SHP77 treated with DMSO at 0.1 percent for 48 hours (cell line): Measurements from ENCODE around the gene ABTB2.
A peak's percentile ranks its signal among the peaks of the same experiment; 100 is the strongest.

ENCODE experiments used
- DNase-seq: peaks from one replicate; lab custom pipeline; 2025; lab: John Stamatoyannopoulos, UW

Gene ABTB2

GRCh38 chr11:34341931-34342533 is 15.8 kb downstream of the ABTB2 start:
- no peak for DNase-seq

DNA sequence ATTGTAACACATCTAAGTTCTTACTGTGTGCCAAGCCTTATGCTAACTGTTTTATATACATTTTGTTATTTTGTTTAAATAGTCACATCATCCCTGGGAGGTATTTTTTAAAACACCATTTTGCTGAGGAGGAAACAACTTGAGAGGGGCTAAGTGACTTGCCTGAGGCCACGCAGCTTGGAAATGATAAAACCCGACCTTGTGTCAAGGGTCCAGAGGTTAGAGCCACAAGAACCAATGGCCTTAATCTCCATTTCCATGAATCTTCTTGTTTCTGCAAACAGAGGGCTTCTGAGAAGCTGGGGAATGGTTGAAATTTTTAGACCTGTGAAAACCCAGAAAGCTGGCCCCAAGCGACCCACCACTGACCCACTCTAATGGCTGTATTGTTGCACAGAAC is 16.7 kb downstream of the ABTB2 start:
- DNase-seq, result no peak

GRCh38 chr11:34340653-34341052 is 17.2 kb downstream of the ABTB2 start:
- DNase-seq, result no peak

DNA sequence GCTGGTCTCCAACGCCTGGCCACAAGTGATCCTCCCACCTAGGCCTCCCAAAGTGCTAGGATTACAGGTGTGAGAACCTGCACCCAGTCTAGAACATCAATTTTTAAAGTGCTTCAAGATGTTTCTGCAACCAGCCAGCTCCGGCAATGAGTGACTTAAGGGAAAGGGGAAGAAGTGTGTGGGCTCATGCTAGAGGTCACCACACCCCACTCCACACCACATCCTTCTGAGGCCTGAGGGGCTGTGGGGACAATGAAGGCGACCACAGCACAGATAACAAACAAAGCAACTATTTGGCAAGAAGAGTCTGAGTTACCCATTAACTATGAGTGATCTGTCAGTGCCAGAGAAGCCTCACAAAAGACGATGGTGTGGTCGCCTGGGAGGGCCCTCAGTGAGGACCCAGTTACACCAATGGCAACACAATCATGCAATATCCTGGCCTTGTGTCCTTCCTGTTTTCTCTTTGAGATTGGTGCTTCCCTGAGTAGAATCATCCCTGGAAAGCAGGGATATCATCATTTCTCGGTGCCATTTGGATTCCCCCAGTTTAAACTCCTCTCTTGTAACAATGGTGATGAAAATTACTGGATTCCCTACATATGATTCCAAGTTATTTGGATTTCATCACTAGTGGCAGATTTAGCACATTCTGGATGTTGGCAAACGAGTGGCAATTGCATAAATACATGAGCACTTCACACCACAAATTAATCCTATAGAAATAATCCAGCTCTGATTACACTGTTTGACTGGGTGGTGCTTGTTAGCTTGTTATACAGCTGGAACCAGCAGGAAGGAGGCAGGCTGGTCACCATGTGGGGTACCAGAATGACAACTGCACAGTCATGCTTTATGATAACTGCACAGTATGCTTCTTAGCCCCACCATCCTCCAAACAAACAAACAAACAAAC is 18.4 kb downstream of the ABTB2 start:
- no peak for DNase-seq

DNA sequence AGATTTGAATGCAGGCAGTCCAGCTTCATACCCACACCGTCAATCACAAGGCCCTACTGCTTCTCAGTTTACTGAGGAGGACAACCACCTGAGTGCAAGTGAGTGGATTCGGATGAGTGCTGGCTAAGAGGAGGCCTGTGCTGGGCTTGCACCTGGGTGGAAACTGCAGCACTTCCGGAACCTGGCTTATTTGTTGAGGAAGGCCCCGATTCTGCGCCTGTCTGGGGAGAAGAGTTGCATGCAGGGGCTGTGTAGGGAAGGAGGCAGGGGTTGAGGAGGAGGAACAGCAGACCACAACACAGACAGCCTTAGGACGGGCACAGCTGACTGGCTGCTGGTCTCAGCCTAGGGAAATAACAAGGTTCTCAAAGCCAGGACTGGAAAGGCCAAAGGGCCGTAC is 20.8 kb downstream of the ABTB2 start:
- no peak for DNase-seq

GRCh38 chr11:34335801-34336200 is 22.0 kb downstream of the ABTB2 start:
- DNase-seq, result no peak

DNA sequence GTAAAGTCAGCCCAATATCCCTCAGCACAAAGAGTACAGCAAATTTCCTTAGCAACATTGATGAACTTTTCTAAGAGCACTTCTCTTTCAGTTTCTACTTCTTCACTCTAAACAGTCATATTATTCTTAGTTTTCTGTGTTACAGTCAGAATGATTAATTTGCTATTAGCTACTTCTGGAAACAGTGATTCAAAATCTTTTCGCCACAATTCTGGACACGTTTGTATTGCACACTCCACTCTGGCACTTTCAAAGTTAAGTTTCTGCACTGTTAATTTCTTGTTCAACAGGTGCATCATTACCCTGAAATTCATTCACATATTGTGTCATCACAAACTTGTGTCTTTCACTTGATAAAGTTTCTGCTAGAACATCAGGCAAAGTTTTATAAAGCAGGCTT is 22.5 kb downstream of the ABTB2 start:
- no peak for DNase-seq

DNA sequence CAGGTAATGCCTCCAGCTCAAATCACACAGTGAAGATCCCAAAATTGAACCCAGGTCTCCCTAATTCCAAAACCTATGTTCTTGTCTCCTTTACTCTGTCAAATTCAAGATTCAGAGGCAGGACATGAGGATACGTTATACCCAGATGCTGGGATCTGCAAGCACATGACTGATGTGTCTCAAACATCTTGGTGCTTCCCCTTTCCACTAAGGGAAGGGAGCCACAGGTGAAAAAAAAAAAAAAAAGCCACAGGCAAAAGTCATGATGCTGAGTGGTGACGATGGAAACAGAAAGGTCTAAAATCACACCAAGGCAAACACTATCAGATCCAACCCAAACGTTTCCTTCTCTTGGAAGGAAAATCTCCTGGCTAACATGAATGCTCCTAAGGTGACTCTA is 24.0 kb downstream of the ABTB2 start:
- no peak for DNase-seq

GRCh38 chr11:34332524-34332923 is 25.3 kb downstream of the ABTB2 start:
- no peak for DNase-seq

- no peak for DNase-seq
Measured at GRCh38 chr11:34331736-34332135, 26.1 kb downstream of the ABTB2 start.

DNA sequence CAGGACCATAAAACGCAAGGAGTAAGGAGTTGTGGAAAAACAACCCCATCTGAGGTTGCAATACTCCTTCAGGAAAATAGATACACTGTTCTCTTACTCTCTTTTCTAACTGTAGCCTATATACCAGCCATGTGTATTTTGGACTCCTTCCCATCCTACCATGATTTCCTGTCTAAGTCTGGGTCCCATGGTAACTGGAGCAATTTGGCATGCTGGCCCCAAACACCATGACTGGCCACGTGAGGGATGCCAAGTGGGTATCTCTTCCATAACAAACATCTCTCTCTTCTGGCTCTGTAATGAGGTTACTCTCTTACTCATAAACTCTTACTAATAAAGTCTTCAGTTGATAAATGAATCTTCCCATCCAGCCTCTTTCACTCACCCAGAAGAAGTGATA is 26.5 kb downstream of the ABTB2 start:
- peak; percentile 28 for DNase-seq

DNA sequence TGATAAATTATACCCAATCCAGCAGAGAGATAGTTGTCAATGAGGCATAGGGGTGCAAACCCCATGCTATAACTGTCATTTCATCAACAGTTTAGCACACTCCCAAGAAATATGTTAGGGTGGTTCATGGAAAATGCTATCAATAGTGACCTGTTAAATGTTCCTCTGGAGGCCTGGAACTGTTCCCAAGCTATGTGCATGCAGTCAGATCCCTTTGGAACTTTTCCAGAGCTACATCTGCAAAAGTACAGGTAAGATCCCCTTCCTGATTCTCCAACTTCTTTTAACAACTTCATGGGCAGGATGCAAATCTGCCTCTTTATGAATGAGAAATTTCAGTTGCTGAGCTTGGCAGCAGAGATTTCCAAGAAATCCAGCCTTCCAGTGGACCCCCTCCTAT is 27.2 kb downstream of the ABTB2 start:
- no peak for DNase-seq

- DNase-seq, result no peak
Measured at GRCh38 chr11:34329876-34330275, 27.9 kb downstream of the ABTB2 start.

DNA sequence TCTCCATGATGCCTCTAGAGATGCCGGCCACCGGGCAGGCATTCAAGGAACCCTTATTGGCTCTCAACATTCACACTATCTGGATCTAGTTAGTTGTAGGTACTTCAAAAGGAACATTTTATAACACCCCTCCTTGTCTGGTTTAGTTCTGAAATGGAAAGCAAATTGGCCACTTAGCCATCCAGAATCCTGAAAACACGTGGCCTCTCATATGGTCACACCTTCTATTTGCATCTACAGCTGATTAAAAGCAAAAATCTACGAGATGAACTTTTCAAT is 29.2 kb downstream of the ABTB2 start:
- DNase-seq, result no peak

DNA sequence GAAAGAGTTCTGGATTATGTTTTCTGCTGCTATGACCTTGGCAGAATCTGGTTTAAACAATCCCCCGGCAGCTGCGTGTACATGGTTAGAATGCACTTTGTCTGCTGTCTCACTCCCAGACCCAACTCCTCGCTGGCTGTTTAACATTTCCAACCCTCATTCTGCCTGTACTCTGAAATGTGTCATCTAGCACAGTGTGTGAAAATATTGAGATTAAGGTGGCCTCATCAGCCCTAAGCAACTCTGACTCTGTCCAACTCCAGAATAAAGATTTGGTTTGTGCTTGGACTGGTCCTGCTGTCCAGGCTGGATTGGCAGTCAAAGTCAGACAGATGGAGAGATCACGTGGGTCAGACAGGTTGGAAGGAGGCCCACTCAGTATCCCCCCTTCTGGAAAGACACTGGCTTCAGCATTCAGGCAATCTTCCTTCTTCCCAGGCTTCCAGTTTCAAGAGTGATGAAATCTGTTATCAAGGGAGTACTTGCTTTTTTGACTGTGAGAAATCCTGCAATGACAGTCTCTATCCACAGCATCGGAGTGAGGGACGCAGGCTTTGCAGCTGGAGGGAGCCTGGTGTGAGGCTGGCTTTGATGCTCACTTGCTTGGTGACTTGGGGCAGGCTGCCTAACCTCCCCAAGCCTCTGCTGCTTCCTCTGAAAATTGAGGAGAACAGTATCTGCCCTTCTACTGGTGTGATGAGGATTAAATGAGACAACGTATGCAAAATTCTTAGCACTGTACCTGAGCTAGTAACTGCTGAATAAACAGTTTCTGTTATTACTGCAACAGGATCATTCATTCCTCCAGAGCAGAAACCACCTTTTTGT is 29.8 kb downstream of the ABTB2 start:
- DNase-seq, result no peak

- DNase-seq, result no peak
Measured at GRCh38 chr11:34324466-34324865, 33.3 kb downstream of the ABTB2 start.

DNA sequence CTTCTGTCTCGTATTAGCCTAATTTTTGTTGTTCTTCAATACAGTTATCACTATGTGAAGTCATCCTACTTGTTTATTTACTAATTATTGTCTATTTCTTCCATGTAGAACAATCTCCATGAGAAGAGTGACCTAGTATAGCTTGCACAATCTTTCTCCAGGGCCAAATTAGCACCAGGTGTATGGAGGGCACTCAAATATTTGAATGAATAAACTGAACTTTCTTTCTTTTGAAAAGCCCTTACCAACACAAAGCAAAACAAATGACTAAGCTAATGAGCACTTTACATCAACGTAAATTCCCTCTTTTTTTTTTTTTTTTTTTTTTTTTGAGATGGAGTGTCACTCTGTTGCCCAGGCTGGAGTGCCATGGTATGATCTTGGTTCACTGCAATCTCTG is 34.2 kb downstream of the ABTB2 start:
- no peak for DNase-seq

GRCh38 chr11:34318111-34319037 is 39.4 kb downstream of the ABTB2 start:
- no peak for DNase-seq

DNA sequence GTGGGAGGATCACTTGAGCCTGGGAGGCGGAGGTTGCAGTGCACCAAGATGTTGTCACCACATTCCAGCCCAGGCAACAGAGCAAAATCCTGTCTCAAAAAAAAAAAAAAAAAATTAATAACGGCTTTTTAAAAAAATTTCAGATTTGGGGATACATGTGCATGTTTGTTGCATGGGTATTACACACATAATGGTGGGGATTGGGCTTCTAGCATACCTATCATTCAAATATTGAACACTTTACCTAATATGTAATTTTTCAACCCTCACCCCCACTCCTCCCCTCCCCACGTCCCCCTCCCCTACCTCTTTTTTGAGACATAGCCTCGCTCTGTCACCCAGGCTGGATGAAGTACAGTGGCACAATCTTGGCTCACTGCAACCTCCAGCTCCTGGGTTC is 40.1 kb downstream of the ABTB2 start:
- no peak for DNase-seq

- no peak for DNase-seq
Measured at GRCh38 chr11:34317036-34317360, 40.8 kb downstream of the ABTB2 start.

GRCh38 chr11:34316347-34317035 is 41.3 kb downstream of the ABTB2 start:
- no peak for DNase-seq
